GM19372 (cell line): ENCODE data around the gene TBC1D9B.

ENCODE experiments used
- ATAC-seq: cut with Tn5 transposase; IDR thresholded peaks from one replicate; pipeline ENCODE4 v1.9.1; 2021; ENCODE audit warnings: mild to moderate bottlenecking, low read depth, moderate library complexity; ENCODE audit not compliant: unreplicated experiment

TBC1D9B gene

GRCh38 chr5:179908528-179908927, 831 bp upstream of the TBC1D9B start:
- no peak for ATAC-seq

- peak; percentile 32 for ATAC-seq
These were observed 722 bp downstream of the TBC1D9B start for GRCh38 chr5:179906795-179907555.

GRCh38 chr5:179906294-179906794, 1.4 kb downstream of the TBC1D9B start:
- no peak for ATAC-seq

- no peak for ATAC-seq
These were observed 2.5 kb downstream of the TBC1D9B start for GRCh38 chr5:179905161-179905560.

- no peak for ATAC-seq
These were observed 3.1 kb downstream of the TBC1D9B start for GRCh38 chr5:179904463-179905160.

- ATAC-seq = no peak
These were observed 4.9 kb downstream of the TBC1D9B start for GRCh38 chr5:179902763-179903158.

- no peak for ATAC-seq
These were observed 5.6 kb downstream of the TBC1D9B start for GRCh38 chr5:179901915-179902762.

GRCh38 chr5:179901462-179901861, 6.2 kb downstream of the TBC1D9B start:
- no peak for ATAC-seq

- no peak for ATAC-seq
These were observed 7.0 kb downstream of the TBC1D9B start for GRCh38 chr5:179900711-179901110.

- ATAC-seq = no peak
These were observed 7.5 kb downstream of the TBC1D9B start for GRCh38 chr5:179900206-179900605.

GRCh38 chr5:179895861-179896260, 11.8 kb downstream of the TBC1D9B start:
- no peak for ATAC-seq

- no peak for ATAC-seq
These were observed 13.5 kb downstream of the TBC1D9B start for GRCh38 chr5:179893958-179894895.

GRCh38 chr5:179893076-179893957, 14.4 kb downstream of the TBC1D9B start:
- no peak for ATAC-seq

GRCh38 chr5:179892255-179892654, 15.4 kb downstream of the TBC1D9B start:
- no peak for ATAC-seq

- no peak for ATAC-seq
These were observed 16.7 kb downstream of the TBC1D9B start for GRCh38 chr5:179890751-179891682.

- no peak for ATAC-seq
These were observed 17.8 kb downstream of the TBC1D9B start for GRCh38 chr5:179889885-179890284.

- no peak for ATAC-seq
These were observed 19.9 kb downstream of the TBC1D9B start for GRCh38 chr5:179887802-179888201.

GRCh38 chr5:179887095-179887494, 20.6 kb downstream of the TBC1D9B start:
- ATAC-seq = no peak
